Keratinocyte (primary cell): Measurements from ENCODE around the gene CHCHD6. TPM values are rescaled to one million over a fixed set of nuclear protein-coding genes. Genes with fewer than 3 reads are reported as not detected.
A peak's percentile ranks its signal among the peaks of the same experiment; 100 is the strongest.

Experiments used
- DNase-seq: peaks from one replicate; pipeline ENCODE4 v3.0.0-alpha.2; 2011; ENCODE audit warnings: low read depth, missing footprints, low spot score
- FAIRE-seq: peaks from 2 replicates; lab custom pipeline; 2011; peaks lifted over from hg19 to GRCh38; lab: Jason Lieb, UNC
- H2AFZ ChIP-seq: 2 replicates; pipeline ENCODE4 v1.6.0; 2012; ENCODE audit warnings: low read length, control low read depth, inconsistent platforms; ENCODE audit not compliant: control insufficient read depth
- H3K27ac ChIP-seq: 2 replicates; pipeline ENCODE4 v1.5.1; 2011; ENCODE audit warnings: low read length; ENCODE audit not compliant: control insufficient read depth, insufficient read depth
- H3K27me3 ChIP-seq: 3 replicates; pipeline ENCODE4 v1.6.0; 2011; ENCODE audit warnings: low read length; ENCODE audit not compliant: control insufficient read depth, insufficient read depth; ENCODE audit errors: extremely low read depth
- H3K36me3 ChIP-seq, 2 experiments: 2 replicates in 1 of 2; 3 replicates in 1 of 2; pipeline ENCODE4 v1.5.1; 2011; ENCODE audit warnings: low read length in 2 of 2, mild to moderate bottlenecking in 1 of 2; ENCODE audit not compliant: control insufficient read depth in 2 of 2, insufficient read depth in 2 of 2; ENCODE audit errors: extremely low read depth in 1 of 2
- H3K4me1 ChIP-seq: 3 replicates; pipeline ENCODE4 v1.5.1; 2011; ENCODE audit warnings: low read length; ENCODE audit not compliant: control insufficient read depth, insufficient read depth; ENCODE audit errors: extremely low read depth
- H3K4me2 ChIP-seq: 3 replicates; pipeline ENCODE4 v1.6.0; 2011; ENCODE audit warnings: low read depth, low read length; ENCODE audit not compliant: control insufficient read depth, insufficient read depth; ENCODE audit errors: extremely low read depth
- H3K4me3 ChIP-seq, 3 experiments: fragments of 200-600 bp in 1 of 3; sonication (generic) in 1 of 3; 2 replicates in 2 of 3; 3 replicates in 1 of 3; pipeline ENCODE4 v1.5.1; 2011 to 2016; ENCODE audit warnings: low read length in 3 of 3, mild to moderate bottlenecking in 3 of 3, control low read depth in 2 of 3, inconsistent platforms in 1 of 3, low read depth in 1 of 3, mixed read lengths in 1 of 3, mixed run types in 1 of 3, moderate library complexity in 1 of 3; ENCODE audit not compliant: control insufficient read depth in 2 of 3, insufficient read depth in 2 of 3; ENCODE audit errors: extremely low read depth in 1 of 3
- H3K79me2 ChIP-seq: 2 replicates; pipeline ENCODE4 v1.6.0; 2012; ENCODE audit warnings: low read length; ENCODE audit not compliant: control insufficient read depth, insufficient read depth
- H3K9ac ChIP-seq: 3 replicates; pipeline ENCODE4 v1.6.0; 2011; ENCODE audit warnings: low read length; ENCODE audit not compliant: control insufficient read depth, insufficient read depth; ENCODE audit errors: extremely low read depth
- H3K9me1 ChIP-seq: 3 replicates; pipeline ENCODE4 v1.6.0; 2011; ENCODE audit warnings: low read length; ENCODE audit not compliant: control insufficient read depth, insufficient read depth; ENCODE audit errors: extremely low read depth
- H3K9me3 ChIP-seq: 2 replicates; pipeline ENCODE4 v1.5.1; 2012; ENCODE audit warnings: low read depth, low read length; ENCODE audit not compliant: control insufficient read depth
- H4K20me1 ChIP-seq: 3 replicates; pipeline ENCODE4 v1.6.0; 2011; ENCODE audit warnings: low read length; ENCODE audit not compliant: control insufficient read depth, insufficient read depth; ENCODE audit errors: extremely low read depth
- EZH2 ChIP-seq: IDR thresholded peaks from one replicate; pipeline ENCODE4 v1.6.1; 2012; ENCODE audit warnings: inconsistent platforms, mild to moderate bottlenecking, low read length, moderate library complexity
- dilution Hi-C: fragments of 300-500 bp; cut with MboI; formaldehyde crosslinking; loops from one replicate; pipeline ENCODE4 v1.7.0; 2020; ENCODE audit warnings: low sequenced_read_pairs; ENCODE audit not compliant: extremely low pct_ligation_motif_present
- polyA plus RNA-seq, 5 experiments: library from polyadenylated mRNA; depleted of rRNA in 3 of 5; stranded (reverse) in 3 of 5; stranded (forward) in 1 of 5; unstranded in 1 of 5; fragments of >200 nt; gene quantifications; 1 replicate in 1 of 5; 2 replicates in 3 of 5; 3 replicates in 1 of 5; pipeline versions ENCODE4 v1.2.1 to v1.2.3, GENCODE V29; 2011 to 2012; ENCODE audit warnings: missing spikeins in 2 of 5, low read depth in 1 of 5, low replicate concordance in 1 of 5
- TF ChIP-seq, protein P1 (sequence below), 3 experiments: IDR thresholded peaks in 1 of 3; conservative IDR thresholded peaks in 1 of 3; optimal IDR thresholded peaks in 1 of 3; 2 replicates in 2 of 3; 3 replicates in 1 of 3; pipeline versions ENCODE3 to v1.5.1; 2011; ENCODE audit warnings: low read length in 3 of 3, mild to moderate bottlenecking in 3 of 3, moderate library complexity in 2 of 3, control low read depth in 1 of 3, inconsistent platforms in 1 of 3; ENCODE audit not compliant: insufficient read depth in 2 of 3; ENCODE audit errors: extremely low read depth in 1 of 3

The CHCHD6 gene
- polyA plus RNA-seq, 1 donor (not counting 4 experiments of a cell fraction or from before 2014, with no cell fraction given) = 21.7 TPM

DNA sequence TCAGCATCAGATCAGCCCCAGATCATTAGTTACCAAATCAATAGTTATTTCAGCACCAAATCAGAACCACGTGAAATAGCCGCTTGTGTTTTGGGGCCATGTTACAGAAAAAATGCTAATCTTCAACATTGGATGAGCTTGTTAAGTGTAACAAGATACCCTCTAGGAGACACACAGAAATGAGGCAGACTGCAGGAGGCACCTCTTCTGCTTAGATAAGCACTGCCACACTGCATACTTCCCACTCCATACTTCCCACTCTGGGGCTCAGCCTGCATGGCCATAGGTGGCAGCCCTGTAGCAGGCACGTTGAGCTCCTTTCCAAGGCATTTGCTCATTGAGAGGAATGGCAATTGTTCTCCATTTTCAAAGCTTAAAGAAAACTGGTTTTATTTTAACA lies 73.3 kb downstream of the CHCHD6 start:
- no peaks in the 10 kb centered on the region for H3K9me1 ChIP-seq
- peak; percentile 13 for FAIRE-seq
- no peak overlapping the region for H2AFZ ChIP-seq
- DNase-seq = no peak
- peaks cover 36% of the 10 kb centered on the region for H3K4me1 ChIP-seq
- H4K20me1 ChIP-seq = no peaks in the 10 kb centered on the region
- no peaks in the 10 kb centered on the region for H3K36me3 ChIP-seq
- no peak overlapping the region for H3K4me2 ChIP-seq
- H3K4me3 ChIP-seq = no peak overlapping the region
- H3K79me2 ChIP-seq = peaks cover 4% of the 10 kb centered on the region
- no peaks in the 10 kb centered on the region for H3K9me3 ChIP-seq
- no peak overlapping the region for H3K9ac ChIP-seq
- no peaks in the 10 kb centered on the region for H3K27me3 ChIP-seq
- H3K27ac ChIP-seq = no peak overlapping the region
- dilution Hi-C loops = no loop called here
- TF ChIP-seq EZH2 = no peak
- TF ChIP-seq, protein P1, sequence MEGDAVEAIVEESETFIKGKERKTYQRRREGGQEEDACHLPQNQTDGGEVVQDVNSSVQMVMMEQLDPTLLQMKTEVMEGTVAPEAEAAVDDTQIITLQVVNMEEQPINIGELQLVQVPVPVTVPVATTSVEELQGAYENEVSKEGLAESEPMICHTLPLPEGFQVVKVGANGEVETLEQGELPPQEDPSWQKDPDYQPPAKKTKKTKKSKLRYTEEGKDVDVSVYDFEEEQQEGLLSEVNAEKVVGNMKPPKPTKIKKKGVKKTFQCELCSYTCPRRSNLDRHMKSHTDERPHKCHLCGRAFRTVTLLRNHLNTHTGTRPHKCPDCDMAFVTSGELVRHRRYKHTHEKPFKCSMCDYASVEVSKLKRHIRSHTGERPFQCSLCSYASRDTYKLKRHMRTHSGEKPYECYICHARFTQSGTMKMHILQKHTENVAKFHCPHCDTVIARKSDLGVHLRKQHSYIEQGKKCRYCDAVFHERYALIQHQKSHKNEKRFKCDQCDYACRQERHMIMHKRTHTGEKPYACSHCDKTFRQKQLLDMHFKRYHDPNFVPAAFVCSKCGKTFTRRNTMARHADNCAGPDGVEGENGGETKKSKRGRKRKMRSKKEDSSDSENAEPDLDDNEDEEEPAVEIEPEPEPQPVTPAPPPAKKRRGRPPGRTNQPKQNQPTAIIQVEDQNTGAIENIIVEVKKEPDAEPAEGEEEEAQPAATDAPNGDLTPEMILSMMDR (optimal IDR thresholded peaks at IDR 0.05 in 1 of 3, IDR thresholded peaks at IDR 0.05 in 1 of 3, conservative IDR thresholded peaks at IDR 0.05 in 1 of 3; ENCODE audit: extremely low read depth in 1 of 3, insufficient read depth in 2 of 3, low read length in 3 of 3) = no peak

DNA sequence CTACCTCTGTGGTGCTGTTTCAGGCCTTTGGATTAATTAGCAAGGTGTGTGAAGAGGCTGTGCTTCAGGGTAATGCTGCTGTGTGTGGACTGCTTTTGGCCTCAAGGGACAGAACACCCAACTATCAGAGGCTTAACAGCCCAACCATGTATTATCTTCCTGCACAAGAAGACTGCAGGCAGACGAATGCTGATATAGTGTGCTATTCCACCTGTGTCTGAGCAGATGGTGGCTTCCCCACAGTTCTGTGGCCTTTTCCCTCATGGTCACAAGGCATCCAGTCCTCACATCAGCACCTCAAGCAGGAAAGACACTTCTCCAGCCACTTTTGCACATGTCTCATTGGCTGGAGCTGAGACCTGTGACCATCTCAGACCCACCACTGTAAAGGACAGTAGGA lies 76.6 kb downstream of the CHCHD6 start:
- DNase-seq (no peak), FAIRE-seq (no peak)
- peak overlapping the region; percentile 99 for H3K27ac ChIP-seq
- no peak for TF ChIP-seq EZH2
- TF ChIP-seq, protein P1 (optimal IDR thresholded peaks at IDR 0.05 in 1 of 3, IDR thresholded peaks at IDR 0.05 in 1 of 3, conservative IDR thresholded peaks at IDR 0.05 in 1 of 3; ENCODE audit: extremely low read depth in 1 of 3, insufficient read depth in 2 of 3, low read length in 3 of 3) = no peak
- H3K9me1 ChIP-seq = no peaks in the 10 kb centered on the region
- no peaks in the 10 kb centered on the region for H3K27me3 ChIP-seq
- dilution Hi-C loops = no loop called here
- no peaks in the 10 kb centered on the region for H4K20me1 ChIP-seq
- no peak overlapping the region for H3K9ac ChIP-seq
- H3K79me2 ChIP-seq = no peaks in the 10 kb centered on the region
- no peak overlapping the region for H3K4me3 ChIP-seq
- peaks cover 42% of the 10 kb centered on the region for H3K4me1 ChIP-seq
- no peaks in the 10 kb centered on the region for H3K9me3 ChIP-seq
- no peaks in the 10 kb centered on the region for H3K36me3 ChIP-seq
- H3K4me2 ChIP-seq = no peak overlapping the region
- H2AFZ ChIP-seq = no peak overlapping the region
